ENCODE measurements around the gene DHX35. TPM values are rescaled to one million over a fixed set of nuclear protein-coding genes. Genes with fewer than 3 reads are reported as not detected.

The DHX35 gene
- total and polyA plus RNA-seq, 2 of the 4 experiments (the other 2 are of a cell fraction): 9.1 to 13.5 TPM

GRCh38 chr20:39019027-39019426 lies 56.9 kb downstream of the DHX35 start:
- no peak overlapping the region for H3K27ac ChIP-seq (ENCODE audit: insufficient read depth, low read length)
- in situ Hi-C loops (cut with MboI; ENCODE audit: low sequenced_read_pairs): no loop called here
- H3K9me1 ChIP-seq (ENCODE audit: insufficient read depth, low read length): 0 out of 2 replicates have a peak, but pooled peaks cover 7% of the 10 kb centered on the region
- H3K9ac ChIP-seq (ENCODE audit: low read depth, low read length): no peak overlapping the region
- CTCF ChIA-PET: no interaction called here
- no peak overlapping the region for H3K23ac ChIP-seq (ENCODE audit: low read depth, low read length)
- H2AFZ ChIP-seq (replicated peaks; ENCODE audit: low read length, poor library complexity): no peak overlapping the region
- intact Hi-C loops (cut with micrococcal nuclease): no loop called here
- H4K91ac ChIP-seq (ENCODE audit: insufficient read depth, low read depth, low read length): no peak overlapping the region
- H2BK15ac ChIP-seq (ENCODE audit: low read depth, low read length): no peak overlapping the region
- no peaks in the 10 kb centered on the region for H4K20me1 ChIP-seq (ENCODE audit: insufficient read depth, low read length)
- dilution Hi-C loops (cut with HindIII; ENCODE audit: low sequenced_read_pairs, unreplicated experiment): no loop called here
- H3K14ac ChIP-seq (replicated peaks; ENCODE audit: low read depth, low read length): no peak overlapping the region
- H4K5ac ChIP-seq (ENCODE audit: low read depth, low read length): no peak overlapping the region
- H2AK5ac ChIP-seq (ENCODE audit: low read depth, low read length): no peak overlapping the region
- no peaks in the 10 kb centered on the region for H3K9me3 ChIP-seq (ENCODE audit: control insufficient read depth, insufficient read depth, low read length)
- H3K4ac ChIP-seq (ENCODE audit: low read depth, low read length): no peak overlapping the region
- H3K79me1 ChIP-seq (ENCODE audit: low read depth in 1 of 2, low read length in 2 of 2): peaks cover 4 to 5% of the 10 kb centered on the region in 2 experiments; a peak in 3 of 4 replicates
- TF ChIP-seq RAD21 (IDR thresholded peaks at IDR 0.05; ENCODE audit: low read length) (no peak), MXI1 (IDR thresholded peaks at IDR 0.05; ENCODE audit: borderline replicate concordance, low read depth, low read length) (no peak), CEBPB (IDR thresholded peaks at IDR 0.05; ENCODE audit: low read depth, low read length) (no peak), FOS (IDR thresholded peaks at IDR 0.05; ENCODE audit: low read depth, low read length) (no peak), CTCF (conservative IDR thresholded peaks at IDR 0.05; ENCODE audit: low read depth, low read length) (no peak), BHLHE40 (IDR thresholded peaks at IDR 0.05; ENCODE audit: low read depth, low read length) (no peak), USF2 (IDR thresholded peaks at IDR 0.05; ENCODE audit: low read depth, low read length) (no peak), ELK1 (IDR thresholded peaks at IDR 0.05; ENCODE audit: borderline replicate concordance, low read depth, low read length) (no peak)
- no peak overlapping the region for H2BK120ac ChIP-seq (ENCODE audit: low read depth, low read length)
- H3K4me1 ChIP-seq (ENCODE audit: control insufficient read depth, insufficient read depth, low read length): 0 out of 2 replicates have a peak, but pooled peaks cover 1% of the 10 kb centered on the region
- ATAC-seq (ENCODE audit: low read depth): no peak
- no peak overlapping the region for H4K8ac ChIP-seq (ENCODE audit: low read depth in 2 of 2, low read length in 2 of 2)
- no peak overlapping the region for H3K4me2 ChIP-seq (ENCODE audit: low read depth, low read length)
- no peak overlapping the region for H3K56ac ChIP-seq (ENCODE audit: extremely low read depth, insufficient read depth, low read length)
- no peak overlapping the region for H2BK5ac ChIP-seq (ENCODE audit: low read depth, low read length, poor library complexity, severe bottlenecking)
- DNase-seq: no peak
- BruUV-seq (replicated peaks): no TSS peak
- POLR2A ChIA-PET (ENCODE audit: unreplicated experiment): no interaction called here
- H2AK9ac ChIP-seq (replicated peaks; ENCODE audit: low read depth, low read length, poor library complexity): no peak overlapping the region
- H3K4me3 ChIP-seq (ENCODE audit: insufficient read depth, low read depth, low read length): no peak overlapping the region
- no peaks in the 10 kb centered on the region for H3K27me3 ChIP-seq (ENCODE audit: control insufficient read depth, insufficient read depth, low read length)
- no peak overlapping the region for H3K18ac ChIP-seq (ENCODE audit: low read depth, low read length)
- WGBS, 2 experiments (ENCODE audit: extremely low coverage in 2 of 2, insufficient read length in 1 of 2): no CpG with 5 or more reads among the region's 3 CpGs
- H2BK20ac ChIP-seq (ENCODE audit: low read depth, low read length): no peak overlapping the region
- H3K36me3 ChIP-seq (ENCODE audit: control insufficient read depth, insufficient read depth, low read length): peaks cover 29% of the 10 kb centered on the region

Measured in IMR-90 (cell line).